ENCODE results near the gene SVEP1.

GRCh38 chr9:110592044-110592830 is 12.7 kb upstream of the SVEP1 start:
- TF ChIP-seq CTCF (IDR thresholded peaks at IDR 0.05) (no peak), EZH2 (IDR thresholded peaks at IDR 0.05; ENCODE audit: borderline replicate concordance, insufficient read depth, low read depth, low read length, poor library complexity, severe bottlenecking) (no peak)

Data from B cell (primary cell).